GM23338 (cell line): Measurements from ENCODE around the gene RADIL. TPM values are rescaled to one million over a fixed set of nuclear protein-coding genes. Genes with fewer than 3 reads are reported as not detected.

Experiments used
- ATAC-seq: fragments of 200-7000 bp; cut with Tn5 transposase; 3 replicates; pipeline ENCODE4 v1.9.1; 2020
- DNase-seq: peaks from one replicate; pipeline ENCODE4 v3.0.0-alpha.2; 2015; ENCODE audit warnings: low spot score
- H2AFZ ChIP-seq: fragments of 200-600 bp; sonication (generic); 2 replicates; pipeline ENCODE4 v1.8.0; 2016; ENCODE audit warnings: antibody characterized with exemption, mild to moderate bottlenecking, moderate library complexity
- H3F3A ChIP-seq: fragments of 200-600 bp; sonication (generic); replicated peaks from 2 replicates; pipeline ENCODE4 v1.8.0; 2017; ENCODE audit warnings: antibody characterized with exemption, mixed run types, low read depth
- H3K27ac ChIP-seq: fragments of 200-600 bp; sonication (generic); 2 replicates; pipeline ENCODE4 v1.6.1; 2016; ENCODE audit warnings: low read depth
- H3K27me3 ChIP-seq: fragments of 200-600 bp; sonication (generic); 2 replicates; pipeline ENCODE4 v1.8.0; 2016; ENCODE audit warnings: mild to moderate bottlenecking, mixed run types, moderate library complexity; ENCODE audit not compliant: insufficient read depth
- H3K36me3 ChIP-seq: fragments of 200-600 bp; sonication (generic); 2 replicates; pipeline ENCODE4 v1.8.0; 2016; ENCODE audit warnings: mild to moderate bottlenecking; ENCODE audit not compliant: insufficient read depth
- H3K4me1 ChIP-seq: fragments of 200-600 bp; sonication (generic); 2 replicates; pipeline ENCODE4 v1.8.0; 2016; ENCODE audit warnings: mild to moderate bottlenecking, moderate library complexity; ENCODE audit not compliant: insufficient read depth
- H3K4me2 ChIP-seq: fragments of 200-600 bp; sonication (generic); 2 replicates; pipeline ENCODE4 v1.7.1; 2017; ENCODE audit warnings: mixed run types
- H3K4me3 ChIP-seq: fragments of 200-600 bp; sonication (generic); 2 replicates; pipeline ENCODE4 v1.6.1; 2016; ENCODE audit warnings: mixed run types
- H3K79me2 ChIP-seq: fragments of 200-600 bp; sonication (generic); replicated peaks from 2 replicates; pipeline ENCODE4 v1.8.0; 2017; ENCODE audit warnings: mild to moderate bottlenecking; ENCODE audit not compliant: insufficient read depth
- H3K9me2 ChIP-seq: fragments of 200-600 bp; sonication (generic); 2 replicates; pipeline ENCODE4 v1.8.0; 2017; ENCODE audit not compliant: insufficient read depth
- H4K20me1 ChIP-seq: fragments of 200-600 bp; sonication (generic); replicated peaks from 2 replicates; pipeline ENCODE4 v1.8.0; 2017; ENCODE audit warnings: mild to moderate bottlenecking; ENCODE audit not compliant: insufficient read depth
- H3K27ac Mint-ChIP-seq: 2 replicates; pipeline ENCODE4 v1.8.0; 2020; ENCODE audit warnings: inconsistent platforms, mild to moderate bottlenecking, moderate library complexity, mixed read lengths
- H3K27me3 Mint-ChIP-seq: 3 replicates; pipeline ENCODE4 v1.8.0; 2022; ENCODE audit warnings: low read depth, mild to moderate bottlenecking, moderate library complexity, mixed read lengths, inconsistent platforms; ENCODE audit not compliant: insufficient read depth, poor library complexity
- H3K36me3 Mint-ChIP-seq: 3 replicates; pipeline ENCODE4 v1.8.0; 2021; ENCODE audit warnings: low read depth, mild to moderate bottlenecking, inconsistent platforms, moderate library complexity, mixed read lengths
- H3K4me1 Mint-ChIP-seq: 3 replicates; pipeline ENCODE4 v1.8.0; 2020; ENCODE audit warnings: mild to moderate bottlenecking, inconsistent platforms, mixed read lengths
- H3K4me3 Mint-ChIP-seq: 3 replicates; pipeline ENCODE4 v1.8.0; 2021; ENCODE audit warnings: moderate library complexity, mild to moderate bottlenecking, inconsistent platforms, mixed read lengths
- H3K9me3 Mint-ChIP-seq: 3 replicates; pipeline ENCODE4 v1.8.0; 2020; ENCODE audit warnings: moderate library complexity, mild to moderate bottlenecking, inconsistent platforms, mixed read lengths
- EZH2 ChIP-seq: fragments of 200-600 bp; sonication (generic); IDR thresholded peaks from one replicate; pipeline ENCODE4 v1.8.0; 2017; ENCODE audit warnings: antibody characterized with exemption, mild to moderate bottlenecking, low read depth; ENCODE audit not compliant: unreplicated experiment
- STAT1 ChIP-seq: IDR thresholded peaks from one replicate; pipeline ENCODE4 v1.6.1; 2016; ENCODE audit warnings: antibody characterized with exemption; ENCODE audit not compliant: unreplicated experiment
- polyA plus RNA-seq: library from polyadenylated mRNA; unstranded; fragments of >200 nt; fragmentation: Nextera tagmentation; extraction: Ambion mirVana; gene quantifications from 2 replicates; pipeline ENCODE4 v1.2.1, GENCODE V29; 2016
- total RNA-seq: library from RNA; depleted of rRNA; stranded (reverse); fragments of >200 nt; shearing (Covaris generic); gene quantifications from 2 replicates; pipeline ENCODE4 v1.2.3, GENCODE V29; 2014
- TF ChIP-seq, protein P1 (sequence below): fragments of 250-450 bp; sonication (Bioruptor Pico); IDR thresholded peaks from 2 replicates; pipeline ENCODE4 v1.5.0; 2020; ENCODE audit warnings: mild to moderate bottlenecking, moderate library complexity
- TF ChIP-seq, protein P2 (sequence below), 2 experiments: fragments of 200-600 bp in 1 of 2; sonication (generic) in 1 of 2; conservative IDR thresholded peaks; 2 replicates each; pipeline versions ENCODE4 v1.5.1 to v1.6.1; 2016 to 2017; ENCODE audit warnings: antibody characterized with exemption in 2 of 2, low read depth in 2 of 2, mild to moderate bottlenecking in 2 of 2, moderate library complexity in 1 of 2
- TF ChIP-seq, protein P3 (sequence below): IDR thresholded peaks from 2 replicates; pipeline ENCODE4 v1.6.1; 2016; ENCODE audit warnings: antibody characterized with exemption

The RADIL gene
- total and polyA plus RNA-seq, 2 experiments from 2014 or later = 4.3 to 9.8 TPM

DNA sequence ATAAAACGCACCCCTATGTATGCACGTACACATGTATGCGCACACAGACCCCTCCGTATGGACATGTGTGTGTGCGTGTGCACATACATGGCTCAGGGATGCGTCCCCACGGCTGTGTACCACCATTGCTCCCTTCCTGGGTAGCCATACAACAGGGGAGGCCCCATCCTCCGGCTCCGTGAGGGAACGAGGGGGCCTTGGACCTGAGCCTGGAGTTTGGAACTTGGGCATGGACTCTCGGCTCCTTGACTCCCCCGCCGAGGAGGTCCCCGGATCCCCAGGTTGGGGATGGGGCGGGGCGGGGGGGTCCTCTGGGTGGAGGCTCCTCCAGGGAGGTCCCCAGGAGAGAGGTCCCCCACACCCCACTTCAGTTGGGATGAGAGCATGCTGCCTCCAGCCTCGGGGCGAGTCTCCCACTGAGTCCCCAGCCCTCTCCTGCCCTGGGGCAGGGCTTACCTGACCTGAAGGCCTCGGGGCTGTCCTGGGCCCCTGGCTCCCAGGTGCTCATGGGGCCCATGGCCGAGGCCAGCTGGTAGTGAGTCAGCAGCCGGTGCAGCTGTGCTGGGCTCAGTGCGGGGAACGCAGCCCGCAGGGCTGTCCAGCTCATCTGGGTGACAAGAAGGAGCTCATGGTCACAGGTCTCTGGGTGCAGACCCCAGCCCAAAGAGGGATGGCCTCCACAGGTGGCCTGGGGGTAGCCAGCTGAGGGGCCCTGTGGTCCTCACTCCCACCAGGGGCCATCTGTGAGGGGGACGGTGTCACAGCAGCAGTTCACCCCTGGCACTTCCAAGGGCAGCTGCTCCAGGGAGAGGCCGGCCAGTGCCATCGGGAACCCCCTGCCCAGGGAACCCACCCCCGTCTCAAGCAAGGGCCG is 78.2 kb downstream of the RADIL start:
- DNase-seq (no peak), ATAC-seq (no peak)

More for the DNA sequence above, 78.2 kb downstream of the RADIL start:
- Mint-ChIP-seq H3K4me1 (peaks cover 5% of the 10 kb centered on the region), H3K36me3 (no peaks in the 10 kb centered on the region; the same call in 2 of the 3 replicates), H3K9me3 (no peaks in the 10 kb centered on the region), H3K4me3 (no peak overlapping the region), H3K27me3 (peaks cover 9% of the 10 kb centered on the region), H3K27ac (no peak overlapping the region)
- Histone ChIP-seq H3K79me2 (no peaks in the 10 kb centered on the region), H3K36me3 (no peaks in the 10 kb centered on the region), H2AFZ (no peak overlapping the region), H3K27ac (no peak overlapping the region), H3K27me3 (no peaks in the 10 kb centered on the region), H3K4me3 (no peak overlapping the region), H3K4me2 (no peak overlapping the region), H3K4me1 (peaks cover 3% of the 10 kb centered on the region; the same call in 1 of the 2 replicates), H3K9me2 (no peaks in the 10 kb centered on the region), H4K20me1 (no peaks in the 10 kb centered on the region), H3F3A (no peaks in the 10 kb centered on the region)
- no peak for TF ChIP-seq EZH2
- TF ChIP-seq, protein P1, sequence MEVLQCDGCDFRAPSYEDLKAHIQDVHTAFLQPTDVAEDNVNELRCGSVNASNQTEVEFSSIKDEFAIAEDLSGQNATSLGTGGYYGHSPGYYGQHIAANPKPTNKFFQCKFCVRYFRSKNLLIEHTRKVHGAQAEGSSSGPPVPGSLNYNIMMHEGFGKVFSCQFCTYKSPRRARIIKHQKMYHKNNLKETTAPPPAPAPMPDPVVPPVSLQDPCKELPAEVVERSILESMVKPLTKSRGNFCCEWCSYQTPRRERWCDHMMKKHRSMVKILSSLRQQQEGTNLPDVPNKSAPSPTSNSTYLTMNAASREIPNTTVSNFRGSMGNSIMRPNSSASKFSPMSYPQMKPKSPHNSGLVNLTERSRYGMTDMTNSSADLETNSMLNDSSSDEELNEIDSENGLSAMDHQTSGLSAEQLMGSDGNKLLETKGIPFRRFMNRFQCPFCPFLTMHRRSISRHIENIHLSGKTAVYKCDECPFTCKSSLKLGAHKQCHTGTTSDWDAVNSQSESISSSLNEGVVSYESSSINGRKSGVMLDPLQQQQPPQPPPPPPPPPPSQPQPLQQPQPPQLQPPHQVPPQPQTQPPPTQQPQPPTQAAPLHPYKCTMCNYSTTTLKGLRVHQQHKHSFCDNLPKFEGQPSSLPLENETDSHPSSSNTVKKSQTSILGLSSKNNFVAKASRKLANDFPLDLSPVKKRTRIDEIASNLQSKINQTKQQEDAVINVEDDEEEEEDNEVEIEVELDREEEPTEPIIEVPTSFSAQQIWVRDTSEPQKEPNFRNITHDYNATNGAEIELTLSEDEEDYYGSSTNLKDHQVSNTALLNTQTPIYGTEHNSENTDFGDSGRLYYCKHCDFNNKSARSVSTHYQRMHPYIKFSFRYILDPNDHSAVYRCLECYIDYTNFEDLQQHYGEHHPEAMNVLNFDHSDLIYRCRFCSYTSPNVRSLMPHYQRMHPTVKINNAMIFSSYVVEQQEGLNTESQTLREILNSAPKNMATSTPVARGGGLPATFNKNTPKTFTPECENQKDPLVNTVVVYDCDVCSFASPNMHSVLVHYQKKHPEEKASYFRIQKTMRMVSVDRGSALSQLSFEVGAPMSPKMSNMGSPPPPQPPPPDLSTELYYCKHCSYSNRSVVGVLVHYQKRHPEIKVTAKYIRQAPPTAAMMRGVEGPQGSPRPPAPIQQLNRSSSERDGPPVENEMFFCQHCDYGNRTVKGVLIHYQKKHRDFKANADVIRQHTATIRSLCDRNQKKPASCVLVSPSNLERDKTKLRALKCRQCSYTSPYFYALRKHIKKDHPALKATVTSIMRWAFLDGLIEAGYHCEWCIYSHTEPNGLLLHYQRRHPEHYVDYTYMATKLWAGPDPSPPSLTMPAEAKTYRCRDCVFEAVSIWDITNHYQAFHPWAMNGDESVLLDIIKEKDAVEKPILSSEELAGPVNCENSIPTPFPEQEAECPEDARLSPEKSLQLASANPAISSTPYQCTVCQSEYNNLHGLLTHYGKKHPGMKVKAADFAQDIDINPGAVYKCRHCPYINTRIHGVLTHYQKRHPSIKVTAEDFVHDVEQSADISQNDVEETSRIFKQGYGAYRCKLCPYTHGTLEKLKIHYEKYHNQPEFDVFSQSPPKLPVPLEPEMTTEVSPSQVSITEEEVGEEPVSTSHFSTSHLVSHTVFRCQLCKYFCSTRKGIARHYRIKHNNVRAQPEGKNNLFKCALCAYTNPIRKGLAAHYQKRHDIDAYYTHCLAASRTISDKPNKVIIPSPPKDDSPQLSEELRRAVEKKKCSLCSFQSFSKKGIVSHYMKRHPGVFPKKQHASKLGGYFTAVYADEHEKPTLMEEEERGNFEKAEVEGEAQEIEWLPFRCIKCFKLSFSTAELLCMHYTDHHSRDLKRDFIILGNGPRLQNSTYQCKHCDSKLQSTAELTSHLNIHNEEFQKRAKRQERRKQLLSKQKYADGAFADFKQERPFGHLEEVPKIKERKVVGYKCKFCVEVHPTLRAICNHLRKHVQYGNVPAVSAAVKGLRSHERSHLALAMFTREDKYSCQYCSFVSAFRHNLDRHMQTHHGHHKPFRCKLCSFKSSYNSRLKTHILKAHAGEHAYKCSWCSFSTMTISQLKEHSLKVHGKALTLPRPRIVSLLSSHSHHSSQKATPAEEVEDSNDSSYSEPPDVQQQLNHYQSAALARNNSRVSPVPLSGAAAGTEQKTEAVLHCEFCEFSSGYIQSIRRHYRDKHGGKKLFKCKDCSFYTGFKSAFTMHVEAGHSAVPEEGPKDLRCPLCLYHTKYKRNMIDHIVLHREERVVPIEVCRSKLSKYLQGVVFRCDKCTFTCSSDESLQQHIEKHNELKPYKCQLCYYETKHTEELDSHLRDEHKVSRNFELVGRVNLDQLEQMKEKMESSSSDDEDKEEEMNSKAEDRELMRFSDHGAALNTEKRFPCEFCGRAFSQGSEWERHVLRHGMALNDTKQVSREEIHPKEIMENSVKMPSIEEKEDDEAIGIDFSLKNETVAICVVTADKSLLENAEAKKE (CRISPR knock-in tag) = no peak
- TF ChIP-seq STAT1 = no peak
- TF ChIP-seq, protein P2, sequence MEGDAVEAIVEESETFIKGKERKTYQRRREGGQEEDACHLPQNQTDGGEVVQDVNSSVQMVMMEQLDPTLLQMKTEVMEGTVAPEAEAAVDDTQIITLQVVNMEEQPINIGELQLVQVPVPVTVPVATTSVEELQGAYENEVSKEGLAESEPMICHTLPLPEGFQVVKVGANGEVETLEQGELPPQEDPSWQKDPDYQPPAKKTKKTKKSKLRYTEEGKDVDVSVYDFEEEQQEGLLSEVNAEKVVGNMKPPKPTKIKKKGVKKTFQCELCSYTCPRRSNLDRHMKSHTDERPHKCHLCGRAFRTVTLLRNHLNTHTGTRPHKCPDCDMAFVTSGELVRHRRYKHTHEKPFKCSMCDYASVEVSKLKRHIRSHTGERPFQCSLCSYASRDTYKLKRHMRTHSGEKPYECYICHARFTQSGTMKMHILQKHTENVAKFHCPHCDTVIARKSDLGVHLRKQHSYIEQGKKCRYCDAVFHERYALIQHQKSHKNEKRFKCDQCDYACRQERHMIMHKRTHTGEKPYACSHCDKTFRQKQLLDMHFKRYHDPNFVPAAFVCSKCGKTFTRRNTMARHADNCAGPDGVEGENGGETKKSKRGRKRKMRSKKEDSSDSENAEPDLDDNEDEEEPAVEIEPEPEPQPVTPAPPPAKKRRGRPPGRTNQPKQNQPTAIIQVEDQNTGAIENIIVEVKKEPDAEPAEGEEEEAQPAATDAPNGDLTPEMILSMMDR (conservative IDR thresholded peaks at IDR 0.05; ENCODE audit: low read depth in 2 of 2) = no peak
- TF ChIP-seq, protein P3, sequence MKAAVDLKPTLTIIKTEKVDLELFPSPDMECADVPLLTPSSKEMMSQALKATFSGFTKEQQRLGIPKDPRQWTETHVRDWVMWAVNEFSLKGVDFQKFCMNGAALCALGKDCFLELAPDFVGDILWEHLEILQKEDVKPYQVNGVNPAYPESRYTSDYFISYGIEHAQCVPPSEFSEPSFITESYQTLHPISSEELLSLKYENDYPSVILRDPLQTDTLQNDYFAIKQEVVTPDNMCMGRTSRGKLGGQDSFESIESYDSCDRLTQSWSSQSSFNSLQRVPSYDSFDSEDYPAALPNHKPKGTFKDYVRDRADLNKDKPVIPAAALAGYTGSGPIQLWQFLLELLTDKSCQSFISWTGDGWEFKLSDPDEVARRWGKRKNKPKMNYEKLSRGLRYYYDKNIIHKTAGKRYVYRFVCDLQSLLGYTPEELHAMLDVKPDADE = no peak
